GM12892 (cell line): ENCODE data around the gene SYNGR3.

Experiments
- POLR2A ChIP-seq: IDR thresholded peaks from 2 replicates; pipeline ENCODE4 v1.6.1; 2011; ENCODE audit warnings: low read depth, low read length, control low read depth
- POLR2AphosphoS5 ChIP-seq: IDR thresholded peaks from 2 replicates; pipeline ENCODE4 v1.6.1; 2011; ENCODE audit warnings: low read depth, low read length, control low read depth
- TAF1 ChIP-seq: IDR thresholded peaks from 2 replicates; pipeline ENCODE4 v1.6.1; 2011; ENCODE audit warnings: low read depth, mild to moderate bottlenecking, control low read depth, low read length, borderline replicate concordance

- TF ChIP-seq POLR2AphosphoS5 (no peak), POLR2A (no peak), TAF1 (no peak)
Observed at GRCh38 chr16:2005646-2006045, 15.9 kb downstream of the SYNGR3 start.
